HepG2 (cell line): ENCODE measurements around the gene CREG1. TPM values are rescaled to one million over a fixed set of nuclear protein-coding genes. Genes with fewer than 3 reads are reported as not detected.

Source experiments
- ATAC-seq: fragments of 200-7000 bp; cut with Tn5 transposase; 3 replicates; pipeline ENCODE4 v1.9.1; 2020; ENCODE audit warnings: mild to moderate bottlenecking, moderate library complexity
- BruUV-seq: library from RNA; stranded (reverse); fragments of 400-500 nt; replicated peaks from 2 replicates; lab custom pipeline; 2021; lab: Mats Ljungman, UMichigan
- CTCF ChIA-PET: fragments of 300-600 bp; formaldehyde crosslinking; extraction: SDS; loops from one replicate; lab custom pipeline; 2021; ENCODE audit warnings: low total read pairs, inconsistent platforms, low intra/inter-chr PET ratio; lab: Yijun Ruan, JAX
- POLR2A ChIA-PET: fragments of 350-600 bp; sonication (Branson Sonifier 250); formaldehyde crosslinking; loops from one replicate; lab custom pipeline; 2020; ENCODE audit warnings: antibody characterized with exemption, inconsistent platforms; lab: Yijun Ruan, JAX
- DNase-seq: peaks from one replicate; pipeline ENCODE4 v3.0.0-alpha.2; 2015; ENCODE audit warnings: low spot score
- FAIRE-seq: peaks from 3 replicates; lab custom pipeline; 2011; peaks lifted over from hg19 to GRCh38; lab: Jason Lieb, UNC
- H2AFZ ChIP-seq: one replicate; pipeline ENCODE4 v1.6.1; 2011; ENCODE audit warnings: low read length, inconsistent platforms
- H3K27ac ChIP-seq: fragments of 300-600 bp; 3 replicates; pipeline ENCODE4 v1.8.0; 2011; ENCODE audit warnings: mixed run types, mild to moderate bottlenecking, mixed read lengths, low read length, inconsistent platforms; ENCODE audit not compliant: insufficient read depth; ENCODE audit errors: extremely low read length
- H3K27me3 ChIP-seq, 2 experiments: fragments of 200-600 bp in 1 of 2; 2 replicates in 1 of 2; 3 replicates in 1 of 2; pipeline versions ENCODE4 v1.6.0 to v1.8.0; 2011; ENCODE audit warnings: low read length in 2 of 2, mild to moderate bottlenecking in 2 of 2, moderate library complexity in 2 of 2, inconsistent platforms in 1 of 2; ENCODE audit not compliant: insufficient read depth in 2 of 2, control insufficient read depth in 1 of 2
- H3K36me3 ChIP-seq, 2 experiments: fragments of 200-600 bp in 1 of 2; replicated peaks in 1 of 2; 2 replicates in 1 of 2; 3 replicates in 1 of 2; pipeline versions ENCODE4 v1.5.1 to v1.8.0; 2011; ENCODE audit warnings: low read length in 2 of 2, inconsistent platforms in 1 of 2; ENCODE audit not compliant: insufficient read depth in 2 of 2, control insufficient read depth in 1 of 2
- H3K4me1 ChIP-seq: 2 replicates; pipeline ENCODE4 v1.5.1; 2012; ENCODE audit warnings: low read length, inconsistent platforms; ENCODE audit not compliant: insufficient read depth
- H3K4me2 ChIP-seq: 2 replicates; pipeline ENCODE4 v1.6.0; 2011; ENCODE audit warnings: low read depth, low read length, inconsistent platforms
- H3K4me3 ChIP-seq, 3 experiments: fragments of 200-600 bp in 1 of 3; sonication (generic), shearing (Covaris generic) in 1 of 3; replicated peaks in 1 of 3; 2 replicates each; pipeline ENCODE4 v1.5.1; 2011 to 2016; ENCODE audit warnings: low read length in 3 of 3, inconsistent platforms in 2 of 3, low read depth in 2 of 3, mild to moderate bottlenecking in 2 of 3, control low read depth in 1 of 3, mixed read lengths in 1 of 3; ENCODE audit not compliant: insufficient read depth in 1 of 3
- H3K79me2 ChIP-seq: one replicate; pipeline ENCODE4 v1.6.1; 2011; ENCODE audit warnings: low read length, inconsistent platforms; ENCODE audit not compliant: insufficient read depth
- H3K9ac ChIP-seq: 2 replicates; pipeline ENCODE4 v1.6.0; 2011; ENCODE audit warnings: mild to moderate bottlenecking, low read depth, low read length, inconsistent platforms; ENCODE audit not compliant: insufficient read depth
- H3K9me3 ChIP-seq: 2 replicates; pipeline ENCODE4 v1.5.1; 2012; ENCODE audit warnings: mild to moderate bottlenecking, low read length
- H4K20me1 ChIP-seq: 2 replicates; pipeline ENCODE4 v1.6.0; 2011; ENCODE audit warnings: inconsistent platforms, mild to moderate bottlenecking, low read length, moderate library complexity; ENCODE audit not compliant: insufficient read depth
- FOSL2 ChIP-seq: sonication (generic); formaldehyde crosslinking; IDR thresholded peaks from 2 replicates; pipeline ENCODE4 v1.4.0; 2020; ENCODE audit warnings: missing genetic modification reagents
- NR2C2 ChIP-seq: sonication (generic); formaldehyde crosslinking; IDR thresholded peaks from 2 replicates; pipeline ENCODE4 v1.4.0; 2020; ENCODE audit warnings: missing genetic modification reagents, mild to moderate bottlenecking, moderate library complexity, borderline replicate concordance
- RXRA ChIP-seq: sonication (generic); formaldehyde crosslinking; IDR thresholded peaks from 2 replicates; pipeline ENCODE4 v1.5.1; 2020; ENCODE audit warnings: missing genetic modification reagents
- ZBTB44 ChIP-seq: sonication (generic); formaldehyde crosslinking; IDR thresholded peaks from 2 replicates; pipeline ENCODE4 v1.4.0; 2020; ENCODE audit warnings: missing genetic modification reagents
- ZFP91 ChIP-seq: sonication (generic); formaldehyde crosslinking; IDR thresholded peaks from 2 replicates; pipeline ENCODE4 v1.9.0; 2022; ENCODE audit warnings: missing genetic modification reagents, mild to moderate bottlenecking, borderline replicate concordance
- ZNF382 ChIP-seq: sonication (generic); formaldehyde crosslinking; IDR thresholded peaks from 2 replicates; pipeline ENCODE4 v1.5.0; 2020; ENCODE audit warnings: missing genetic modification reagents, mild to moderate bottlenecking, borderline replicate concordance
- ZNF589 ChIP-seq: sonication (generic); formaldehyde crosslinking; conservative IDR thresholded peaks from 2 replicates; pipeline ENCODE4 v1.8.0; 2022; ENCODE audit warnings: mild to moderate bottlenecking, moderate library complexity, missing genetic modification reagents
- ZNF672 ChIP-seq: sonication (generic); formaldehyde crosslinking; IDR thresholded peaks from 2 replicates; pipeline ENCODE4 v1.8.1; 2022; ENCODE audit warnings: missing genetic modification reagents
- WGBS: methylation state at CpG from one replicate; pipeline ENCODE4 v1.1.6; 2017; ENCODE audit warnings: low lambda C conversion rate; 5-methylcytosine and 5-hydroxymethylcytosine counted together
- in situ Hi-C: cut with HindIII; loops from 2 replicates; pipeline ENCODE4 v1.10.0; 2017; ENCODE audit warnings: low pct_unique_long_range_greater_than_20kb; ENCODE audit not compliant: extremely low pct_ligation_motif_present
- intact Hi-C: fragments of 100-400 bp; cut with micrococcal nuclease; formaldehyde crosslinking; loops from one replicate; pipeline ENCODE4 v1.10.0; 2022; ENCODE audit not compliant: unreplicated experiment
- polyA plus RNA-seq, 8 experiments: library from polyadenylated mRNA; depleted of rRNA in 3 of 8; stranded (reverse) in 7 of 8; unstranded in 1 of 8; fragments of >200 nt; fragmentation: Illumina TruSeq in 4 of 8; extraction: Trizol in 4 of 8; gene quantifications; 2 replicates each; pipeline versions ENCODE4 v1.2.1 to v1.2.3, GENCODE V29; 2011 to 2016; ENCODE audit warnings: low read depth in 4 of 8, missing spikeins in 1 of 8, mixed read lengths in 1 of 8; ENCODE audit not compliant: insufficient read depth in 1 of 8
- total RNA-seq, 5 experiments: library from RNA; depleted of rRNA; stranded (reverse); fragments of >200 nt; fragmentation: Illumina TruSeq; extraction: Trizol; gene quantifications; 2 replicates each; pipeline ENCODE4 v1.2.3, GENCODE V29; 2016; ENCODE audit warnings: low read depth in 1 of 5
- TF ChIP-seq, protein P1 (sequence below): IDR thresholded peaks from 2 replicates; pipeline ENCODE4 v1.6.1; 2018; ENCODE audit warnings: missing genetic modification reagents

CREG1 gene
- total and polyA plus RNA-seq, 2 of the 13 experiments (the other 11 are each of a cell fraction or from before 2014, with no cell fraction given), result 31.3 to 33.5 TPM

- TF ChIP-seq ZNF382 (CRISPR knock-in tag), result no peak
- no peak for TF ChIP-seq ZFP91
- no peak for TF ChIP-seq ZNF589 (CRISPR knock-in tag)
- TF ChIP-seq ZBTB44, result no peak
- TF ChIP-seq RXRA (CRISPR knock-in tag), result no peak
Observed at GRCh38 chr1:167518331-167518700, 35.2 kb downstream of the CREG1 start, which contains the start of gene CD247 (continued).

DNA sequence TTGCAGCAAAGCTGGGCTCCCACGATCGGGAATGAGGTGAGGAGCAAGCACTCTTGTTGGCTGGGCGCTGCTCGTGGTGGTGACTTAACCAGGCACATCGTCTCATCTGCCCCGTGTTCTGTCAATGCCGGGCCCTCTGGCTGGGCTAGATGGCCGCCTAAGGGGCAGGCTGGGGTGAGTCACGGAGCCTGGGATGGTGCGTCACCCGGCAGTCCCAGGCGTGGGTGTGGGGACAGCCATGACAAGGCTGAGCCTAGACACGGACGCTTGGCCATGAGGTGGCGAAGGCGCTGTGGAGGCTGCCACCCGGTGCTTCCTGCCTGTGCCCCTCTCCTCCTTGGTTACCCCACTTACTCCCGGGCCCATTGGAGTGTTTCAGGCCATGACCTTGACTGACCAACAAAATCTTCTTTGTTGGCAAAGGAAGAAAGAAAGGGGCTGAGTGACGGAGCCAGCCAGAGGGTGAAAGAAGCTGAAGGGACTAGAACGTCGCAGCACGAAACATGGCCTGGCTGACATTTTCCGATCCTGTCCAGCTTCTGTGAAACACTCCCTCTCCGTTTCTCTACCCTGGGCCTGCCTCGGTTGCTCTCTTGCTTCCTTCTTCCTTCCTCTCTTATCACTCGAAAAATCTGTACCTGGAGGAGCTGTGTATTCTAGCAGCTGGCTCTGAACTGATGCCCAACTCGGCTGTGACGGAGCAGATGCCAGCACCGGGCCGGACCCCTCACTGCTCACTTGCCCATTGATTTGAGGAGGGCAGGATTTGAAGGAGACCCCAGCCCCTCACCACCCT, 35.8 kb downstream of the CREG1 start:
- intact Hi-C loops, result no loop called here
- peaks cover 0 to 2% of the 10 kb centered on the region in 2 experiments; a peak in 1 of 5 replicates for H3K27me3 ChIP-seq
- no peak for FAIRE-seq
- TF ChIP-seq ZNF672 (CRISPR knock-in tag), result no peak
- TF ChIP-seq FOSL2 (CRISPR knock-in tag), result peak; percentile 48
- TF ChIP-seq, protein P1, sequence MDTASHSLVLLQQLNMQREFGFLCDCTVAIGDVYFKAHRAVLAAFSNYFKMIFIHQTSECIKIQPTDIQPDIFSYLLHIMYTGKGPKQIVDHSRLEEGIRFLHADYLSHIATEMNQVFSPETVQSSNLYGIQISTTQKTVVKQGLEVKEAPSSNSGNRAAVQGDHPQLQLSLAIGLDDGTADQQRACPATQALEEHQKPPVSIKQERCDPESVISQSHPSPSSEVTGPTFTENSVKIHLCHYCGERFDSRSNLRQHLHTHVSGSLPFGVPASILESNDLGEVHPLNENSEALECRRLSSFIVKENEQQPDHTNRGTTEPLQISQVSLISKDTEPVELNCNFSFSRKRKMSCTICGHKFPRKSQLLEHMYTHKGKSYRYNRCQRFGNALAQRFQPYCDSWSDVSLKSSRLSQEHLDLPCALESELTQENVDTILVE, result no peak
- no peak for TF ChIP-seq NR2C2 (CRISPR knock-in tag)
- TF ChIP-seq, all 625 proteins: peak for 1
- Histone ChIP-seq H3K79me2 (no peaks in the 10 kb centered on the region), H2AFZ (no peak overlapping the region), H3K36me3 (no peaks in the 10 kb centered on the region), H4K20me1 (no peaks in the 10 kb centered on the region), H3K9ac (no peak overlapping the region), H3K4me1 (no peaks in the 10 kb centered on the region), H3K27ac (no peak overlapping the region), H3K4me3 (no peak overlapping the region), H3K9me3 (no peaks in the 10 kb centered on the region), H3K4me2 (no peak overlapping the region)
- BruUV-seq, result no TSS peak
- in situ Hi-C loops, result no loop called here
- ATAC-seq (no peak), DNase-seq (no peak)
- ChIA-PET CTCF (no interaction called here), POLR2A (no interaction called here)
- 59% methylated on average over 23 of the region's 30 CpGs for WGBS
